A673 (cell line): ENCODE data around the gene MYO5B. TPM values are rescaled to one million over a fixed set of nuclear protein-coding genes. Genes with fewer than 3 reads are reported as not detected.

Experiments
- BruUV-seq: library from RNA; stranded (reverse); fragments of 400-500 nt; replicated peaks from 2 replicates; lab custom pipeline; 2021; lab: Mats Ljungman, UMichigan
- CTCF ChIA-PET: fragments of 300-600 bp; sonication (Branson Sonifier 250); formaldehyde crosslinking; loops from one replicate; lab custom pipeline; 2022; ENCODE audit warnings: antibody characterized with exemption; lab: Charles Lee
- POLR2A ChIA-PET: fragments of 300-600 bp; sonication (Branson Sonifier 250); formaldehyde crosslinking; loops from one replicate; lab custom pipeline; 2022; ENCODE audit warnings: antibody characterized with exemption; ENCODE audit not compliant: low non-redundant PET; lab: Charles Lee
- DNase-seq: peaks from one replicate; pipeline ENCODE4 v3.0.0-alpha.2; 2015; ENCODE audit warnings: low spot score
- H3K27ac ChIP-seq: fragments of 200-600 bp; sonication (generic); 2 replicates; pipeline ENCODE4 v1.5.1; 2016; ENCODE audit warnings: mixed run types, low read depth, mild to moderate bottlenecking, mixed read lengths, antibody characterized with exemption, low read length; ENCODE audit not compliant: poor library complexity, severe bottlenecking
- H3K27me3 ChIP-seq: fragments of 200-600 bp; sonication (generic); replicated peaks from 2 replicates; pipeline ENCODE4 v1.6.1; 2017; ENCODE audit warnings: mixed run types, low read depth, mild to moderate bottlenecking, mixed read lengths, antibody characterized with exemption, low read length; ENCODE audit not compliant: insufficient read depth, poor library complexity
- H3K36me3 ChIP-seq: fragments of 200-600 bp; sonication (generic); 2 replicates; pipeline ENCODE4 v1.6.1; 2016; ENCODE audit warnings: mixed run types, mild to moderate bottlenecking, mixed read lengths, antibody characterized with exemption, low read length; ENCODE audit not compliant: insufficient read depth, poor library complexity, severe bottlenecking
- H3K4me1 ChIP-seq: fragments of 200-600 bp; sonication (generic); 2 replicates; pipeline ENCODE4 v1.6.1; 2017; ENCODE audit warnings: mixed run types, mild to moderate bottlenecking, mixed read lengths, antibody characterized with exemption, low read length; ENCODE audit not compliant: insufficient read depth, poor library complexity, severe bottlenecking
- H3K4me3 ChIP-seq: fragments of 200-600 bp; sonication (generic); 2 replicates; pipeline ENCODE4 v1.5.1; 2016; ENCODE audit warnings: low read depth, mixed run types, mild to moderate bottlenecking, mixed read lengths, low read length; ENCODE audit not compliant: poor library complexity, severe bottlenecking
- H3K9me3 ChIP-seq: fragments of 200-600 bp; sonication (generic); 2 replicates; pipeline ENCODE4 v1.6.1; 2016; ENCODE audit warnings: mixed run types, low read depth, mild to moderate bottlenecking, mixed read lengths, antibody characterized with exemption, low read length; ENCODE audit not compliant: poor library complexity, severe bottlenecking
- EZH2 ChIP-seq: fragments of 200-600 bp; sonication (generic); IDR thresholded peaks from 2 replicates; pipeline ENCODE4 v1.6.1; 2017; ENCODE audit warnings: borderline replicate concordance, low read depth, mild to moderate bottlenecking, mixed read lengths, antibody characterized with exemption, low read length; ENCODE audit not compliant: poor library complexity, severe bottlenecking
- intact Hi-C: fragments of 100-400 bp; cut with micrococcal nuclease; formaldehyde crosslinking; loops from one replicate; pipeline ENCODE4 v1.10.0; 2022; ENCODE audit not compliant: unreplicated experiment
- total RNA-seq: library from RNA; stranded (reverse); gene quantifications from 2 replicates; pipeline ENCODE4 v1.2.3, GENCODE V29; 2021
- TF ChIP-seq, protein P1 (sequence below): fragments of 300-800, 200-600 bp; sonication (generic); conservative IDR thresholded peaks from 2 replicates; pipeline ENCODE4 v1.5.1; 2017; ENCODE audit warnings: low read depth, mild to moderate bottlenecking, antibody characterized with exemption, low read length, moderate library complexity, mixed read lengths

MYO5B gene
- total RNA-seq, 1 experiment from 2014 or later: 0.30 TPM

DNA sequence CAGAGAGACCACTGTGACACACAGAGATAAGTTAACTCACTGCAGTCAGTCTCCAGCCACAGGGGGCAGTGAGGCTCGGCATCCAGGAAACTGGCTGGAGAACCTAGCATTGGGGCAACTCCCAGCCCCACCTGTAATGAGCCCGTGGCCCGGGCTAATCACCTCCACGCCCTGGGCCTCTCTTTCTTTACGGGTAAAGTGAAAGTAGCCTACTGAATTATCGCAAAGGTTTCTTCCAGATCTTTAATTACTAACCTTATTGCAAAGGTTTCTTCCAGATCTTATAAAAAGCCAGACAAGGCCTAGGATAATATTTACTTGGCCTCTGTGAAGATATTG is 336.0 kb downstream of the MYO5B start:
- no TSS peak for BruUV-seq
- no peaks in the 10 kb centered on the region for H3K36me3 ChIP-seq
- intact Hi-C loops: loop anchor here (10.0 kb wide), 2 partner anchors 204 to 1184 kb away; no protein-coding TSS in a partner anchor
- H3K27ac ChIP-seq: no peak overlapping the region
- ChIA-PET POLR2A (no interaction called here), CTCF (interaction anchor here (0.9 to 2.3 kb wide), 11 partner anchors 9 to 608 kb away, joined by 3 to 51 read pairs (median 6); partner anchors contain the start of genes ACAA2 and C18orf32)
- H3K27me3 ChIP-seq: no peaks in the 10 kb centered on the region
- no peaks in the 10 kb centered on the region for H3K4me1 ChIP-seq
- TF ChIP-seq EZH2: no peak
- TF ChIP-seq, protein P1, sequence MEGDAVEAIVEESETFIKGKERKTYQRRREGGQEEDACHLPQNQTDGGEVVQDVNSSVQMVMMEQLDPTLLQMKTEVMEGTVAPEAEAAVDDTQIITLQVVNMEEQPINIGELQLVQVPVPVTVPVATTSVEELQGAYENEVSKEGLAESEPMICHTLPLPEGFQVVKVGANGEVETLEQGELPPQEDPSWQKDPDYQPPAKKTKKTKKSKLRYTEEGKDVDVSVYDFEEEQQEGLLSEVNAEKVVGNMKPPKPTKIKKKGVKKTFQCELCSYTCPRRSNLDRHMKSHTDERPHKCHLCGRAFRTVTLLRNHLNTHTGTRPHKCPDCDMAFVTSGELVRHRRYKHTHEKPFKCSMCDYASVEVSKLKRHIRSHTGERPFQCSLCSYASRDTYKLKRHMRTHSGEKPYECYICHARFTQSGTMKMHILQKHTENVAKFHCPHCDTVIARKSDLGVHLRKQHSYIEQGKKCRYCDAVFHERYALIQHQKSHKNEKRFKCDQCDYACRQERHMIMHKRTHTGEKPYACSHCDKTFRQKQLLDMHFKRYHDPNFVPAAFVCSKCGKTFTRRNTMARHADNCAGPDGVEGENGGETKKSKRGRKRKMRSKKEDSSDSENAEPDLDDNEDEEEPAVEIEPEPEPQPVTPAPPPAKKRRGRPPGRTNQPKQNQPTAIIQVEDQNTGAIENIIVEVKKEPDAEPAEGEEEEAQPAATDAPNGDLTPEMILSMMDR: no peak; the same call in 1 of the 2 replicates
- H3K9me3 ChIP-seq: no peaks in the 10 kb centered on the region
- no peak for DNase-seq
- no peak overlapping the region for H3K4me3 ChIP-seq

- DNase-seq: peak; percentile 79
- TF ChIP-seq EZH2: no peak
- TF ChIP-seq, protein P1: peak; percentile 95
- H3K27ac ChIP-seq: no peak overlapping the region
- H3K27me3 ChIP-seq: no peaks in the 10 kb centered on the region
- H3K4me3 ChIP-seq: no peak overlapping the region
- intact Hi-C loops: loop anchor here (1.0 to 10.0 kb wide), 6 partner anchors 44 to 1184 kb away; no protein-coding TSS in a partner anchor
- no peaks in the 10 kb centered on the region for H3K4me1 ChIP-seq
- no peaks in the 10 kb centered on the region for H3K9me3 ChIP-seq
- BruUV-seq: no TSS peak
- H3K36me3 ChIP-seq: no peaks in the 10 kb centered on the region
- ChIA-PET CTCF (interaction anchor here (0.6 to 2.3 kb wide), 13 partner anchors 9 to 608 kb away, joined by 3 to 51 read pairs (median 5); partner anchors contain the start of genes ACAA2 and C18orf32), POLR2A (no interaction called here)
Measured at GRCh38 chr18:49858309-49859020, 336.5 kb downstream of the MYO5B start.

- no TSS peak for BruUV-seq
- intact Hi-C loops: loop anchor here (1.0 to 10.0 kb wide), 6 partner anchors 43 to 1183 kb away; no protein-coding TSS in a partner anchor
- DNase-seq: no peak
- Histone ChIP-seq H3K27me3 (no peaks in the 10 kb centered on the region), H3K36me3 (no peaks in the 10 kb centered on the region), H3K27ac (no peak overlapping the region), H3K4me3 (no peak overlapping the region), H3K9me3 (no peaks in the 10 kb centered on the region), H3K4me1 (no peaks in the 10 kb centered on the region)
- ChIA-PET CTCF (interaction anchor here (0.7 to 1.4 kb wide), 3 partner anchors 46 to 297 kb away, joined by 5 to 14 read pairs (median 6); no protein-coding TSS in a partner anchor), POLR2A (no interaction called here)
- TF ChIP-seq, protein P1: no peak
- TF ChIP-seq EZH2: no peak
Measured at GRCh38 chr18:49857708-49858107, 337.2 kb downstream of the MYO5B start.
